GM23248 (cell line): Measurements from ENCODE around the gene SURF4. TPM values are rescaled to one million over a fixed set of nuclear protein-coding genes. Genes with fewer than 3 reads are reported as not detected.

Experiments used
- DNase-seq: peaks from one replicate; pipeline ENCODE4 v3.0.0-alpha.2; 2015
- H2AFZ ChIP-seq: fragments of 200-600 bp; sonication (generic); 2 replicates; pipeline ENCODE4 v1.6.1; 2016; ENCODE audit warnings: antibody characterized with exemption
- H3F3A ChIP-seq: fragments of 200-600 bp; sonication (generic); 2 replicates; pipeline ENCODE4 v1.6.1; 2016; ENCODE audit warnings: mild to moderate bottlenecking, antibody characterized with exemption, mixed run types; ENCODE audit not compliant: insufficient read depth
- H3K27ac ChIP-seq: fragments of 200-600 bp; sonication (generic); 2 replicates; pipeline ENCODE4 v1.5.1; 2016; ENCODE audit warnings: mild to moderate bottlenecking
- H3K27me3 ChIP-seq: fragments of 200-600 bp; sonication (generic); replicated peaks from 2 replicates; pipeline ENCODE4 v1.6.1; 2016; ENCODE audit warnings: mild to moderate bottlenecking; ENCODE audit not compliant: insufficient read depth
- H3K36me3 ChIP-seq: fragments of 200-600 bp; sonication (generic); 2 replicates; pipeline ENCODE4 v1.6.1; 2016; ENCODE audit warnings: low read depth, mild to moderate bottlenecking
- H3K4me1 ChIP-seq: fragments of 200-600 bp; sonication (generic); 2 replicates; pipeline ENCODE4 v1.6.1; 2016; ENCODE audit warnings: mild to moderate bottlenecking; ENCODE audit not compliant: insufficient read depth
- H3K4me2 ChIP-seq: fragments of 200-600 bp; sonication (generic); one replicate; pipeline ENCODE4 v1.6.1; 2016; ENCODE audit warnings: mild to moderate bottlenecking; ENCODE audit not compliant: unreplicated experiment
- H3K4me3 ChIP-seq: fragments of 200-600 bp; sonication (generic); 2 replicates; pipeline ENCODE4 v1.5.1; 2016; ENCODE audit warnings: mild to moderate bottlenecking
- H3K79me2 ChIP-seq: fragments of 200-600 bp; sonication (generic); 2 replicates; pipeline ENCODE4 v1.6.1; 2016; ENCODE audit warnings: mild to moderate bottlenecking; ENCODE audit not compliant: insufficient read depth
- H3K9ac ChIP-seq: fragments of 200-600 bp; sonication (generic); 2 replicates; pipeline ENCODE4 v1.6.1; 2016; ENCODE audit warnings: mild to moderate bottlenecking
- H3K9me2 ChIP-seq: fragments of 200-600 bp; sonication (generic); 2 replicates; pipeline ENCODE4 v1.6.1; 2016; ENCODE audit warnings: mixed run types, mild to moderate bottlenecking, moderate library complexity; ENCODE audit not compliant: insufficient read depth
- H3K9me3 ChIP-seq: fragments of 200-600 bp; sonication (generic); one replicate; pipeline ENCODE4 v1.6.1; 2017; ENCODE audit warnings: low read depth
- H4K20me1 ChIP-seq: fragments of 200-600 bp; sonication (generic); 2 replicates; pipeline ENCODE4 v1.6.0; 2016; ENCODE audit not compliant: insufficient read depth
- EZH2 ChIP-seq: fragments of 200-600 bp; sonication (generic); IDR thresholded peaks from 2 replicates; pipeline ENCODE4 v1.6.1; 2018; ENCODE audit warnings: antibody characterized with exemption, mild to moderate bottlenecking; ENCODE audit not compliant: insufficient read depth, poor library complexity, severe bottlenecking
- EZH2phosphoT487 ChIP-seq: fragments of 200-600 bp; sonication (generic); IDR thresholded peaks from 2 replicates; pipeline ENCODE4 v1.6.1; 2018; ENCODE audit warnings: antibody characterized with exemption, moderate library complexity, mild to moderate bottlenecking, low read depth; ENCODE audit not compliant: insufficient read depth
- WGBS, 2 experiments: methylation state at CpG; one replicate each; pipeline ENCODE4 v1.1.6; 2015 to 2017; ENCODE audit warnings: low lambda C conversion rate in 2 of 2, low coverage in 1 of 2; ENCODE audit errors: missing lambda C conversion rate in 2 of 2; 5-methylcytosine and 5-hydroxymethylcytosine counted together
- in situ Hi-C: fragments of 300-500 bp; cut with MboI; formaldehyde crosslinking; loops from 2 replicates; pipeline ENCODE4 v1.15.0; 2020
- polyA plus RNA-seq: library from polyadenylated mRNA; unstranded; fragments of >200 nt; fragmentation: Nextera tagmentation; extraction: Ambion mirVana; gene quantifications from 2 replicates; pipeline ENCODE4 v1.2.1, GENCODE V29; 2016
- total RNA-seq: library from RNA; depleted of rRNA; stranded (reverse); fragments of >200 nt; shearing (Covaris generic); gene quantifications from 2 replicates; pipeline ENCODE4 v1.2.3, GENCODE V29; 2014

SURF4 gene
- total and polyA plus RNA-seq, 2 experiments from 2014 or later: 406 to 638 TPM

- WGBS, 2 experiments: 62 to 63% methylated on average over 23 of the region's 23 CpGs
- Histone ChIP-seq H3K27me3 (no peaks in the 10 kb centered on the region), H4K20me1 (no peaks in the 10 kb centered on the region), H3K9me3 (no peaks in the 10 kb centered on the region), H3K9me2 (no peaks in the 10 kb centered on the region), H3K4me3 (no peak within 1 kb of the TSS), H3K4me1 (no peaks in the 10 kb centered on the region), H3K4me2 (no peak within 1 kb of the TSS), H2AFZ (no peak within 1 kb of the TSS), H3K27ac (no peak within 1 kb of the TSS), H3K9ac (no peak within 1 kb of the TSS), H3K36me3 (no peaks in the 10 kb centered on the region), H3K79me2 (peaks cover 8% of the 10 kb centered on the region), H3F3A (0 out of 2 replicates have a peak, but pooled peaks cover 8% of the 10 kb centered on the region)
- TF ChIP-seq EZH2phosphoT487: no peak
- no peak for TF ChIP-seq EZH2
- in situ Hi-C loops: no loop called here
- peak; percentile 30 for DNase-seq
These were observed 46.0 kb upstream of the SURF4 start, which contains the start of gene ADAMTS13 for GRCh38 chr9:133421615-133422542. Gene ADAMTS13 (plus strand): TSS chr9:133422367. CDS start chr9:133422444, 77 bp downstream.

DNA sequence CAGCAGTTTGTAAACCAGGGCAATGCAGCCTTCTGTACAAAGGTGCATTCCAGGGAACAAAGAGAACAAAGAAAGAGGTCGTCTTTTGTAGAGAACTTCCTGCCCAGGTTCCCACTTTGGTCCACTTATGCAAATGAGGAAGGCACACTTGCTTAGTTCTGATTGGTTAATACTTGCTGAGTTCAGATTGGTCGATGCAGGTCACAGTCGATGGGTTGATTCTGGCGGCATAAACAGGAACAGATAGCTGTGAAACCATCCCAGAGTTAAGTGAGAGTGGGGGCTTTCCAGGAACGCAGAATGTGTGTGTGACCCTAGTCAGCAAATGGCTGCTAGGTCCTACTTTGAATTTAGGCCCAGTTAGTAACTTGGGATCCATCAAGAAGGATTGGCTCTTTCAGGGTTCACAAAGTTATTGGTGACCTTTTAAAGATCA lies 44.5 kb upstream of the SURF4 start:
- Histone ChIP-seq H4K20me1 (no peaks in the 10 kb centered on the region), H3K9me2 (no peaks in the 10 kb centered on the region), H3K27me3 (no peaks in the 10 kb centered on the region), H2AFZ (no peak overlapping the region), H3F3A (0 out of 2 replicates have a peak, but pooled peaks cover 8% of the 10 kb centered on the region), H3K36me3 (peaks cover 3% of the 10 kb centered on the region; the same call in 1 of the 2 replicates), H3K4me2 (no peak overlapping the region), H3K9me3 (no peaks in the 10 kb centered on the region), H3K79me2 (peaks cover 22% of the 10 kb centered on the region), H3K27ac (no peak overlapping the region), H3K9ac (no peak overlapping the region), H3K4me1 (peaks cover 8% of the 10 kb centered on the region), H3K4me3 (no peak overlapping the region)
- DNase-seq: no peak
- WGBS, 2 experiments: 42% methylated on average over 5 of the region's 5 CpGs
- TF ChIP-seq EZH2 (no peak), EZH2phosphoT487 (no peak)
- in situ Hi-C loops: no loop called here

- peak; percentile 35 for DNase-seq
- H3K4me2 ChIP-seq: peak overlapping the region; percentile 87
- H3K9me2 ChIP-seq: no peaks in the 10 kb centered on the region
- H4K20me1 ChIP-seq: no peaks in the 10 kb centered on the region
- H3K79me2 ChIP-seq: peaks cover 36% of the 10 kb centered on the region
- peaks cover 8% of the 10 kb centered on the region for H3K4me1 ChIP-seq
- H3K9me3 ChIP-seq: no peaks in the 10 kb centered on the region
- no peak overlapping the region for H3K27ac ChIP-seq
- in situ Hi-C loops: no loop called here
- peak overlapping the region; percentile 83; the same call in 1 of the 2 replicates for H3K9ac ChIP-seq
- 0 out of 2 replicates have a peak, but pooled peaks cover 8% of the 10 kb centered on the region for H3F3A ChIP-seq
- no peak for TF ChIP-seq EZH2
- TF ChIP-seq EZH2phosphoT487: no peak
- peak overlapping the region; percentile 87; the same call in 1 of the 2 replicates for H3K4me3 ChIP-seq
- 64 to 69% methylated on average over 13 of the region's 13 CpGs for WGBS, 2 experiments
- H2AFZ ChIP-seq: no peak overlapping the region
- peaks cover 4% of the 10 kb centered on the region; the same call in 1 of the 2 replicates for H3K36me3 ChIP-seq
- H3K27me3 ChIP-seq: no peaks in the 10 kb centered on the region
These were observed 43.1 kb upstream of the SURF4 start for GRCh38 chr9:133419005-133419404.

DNA sequence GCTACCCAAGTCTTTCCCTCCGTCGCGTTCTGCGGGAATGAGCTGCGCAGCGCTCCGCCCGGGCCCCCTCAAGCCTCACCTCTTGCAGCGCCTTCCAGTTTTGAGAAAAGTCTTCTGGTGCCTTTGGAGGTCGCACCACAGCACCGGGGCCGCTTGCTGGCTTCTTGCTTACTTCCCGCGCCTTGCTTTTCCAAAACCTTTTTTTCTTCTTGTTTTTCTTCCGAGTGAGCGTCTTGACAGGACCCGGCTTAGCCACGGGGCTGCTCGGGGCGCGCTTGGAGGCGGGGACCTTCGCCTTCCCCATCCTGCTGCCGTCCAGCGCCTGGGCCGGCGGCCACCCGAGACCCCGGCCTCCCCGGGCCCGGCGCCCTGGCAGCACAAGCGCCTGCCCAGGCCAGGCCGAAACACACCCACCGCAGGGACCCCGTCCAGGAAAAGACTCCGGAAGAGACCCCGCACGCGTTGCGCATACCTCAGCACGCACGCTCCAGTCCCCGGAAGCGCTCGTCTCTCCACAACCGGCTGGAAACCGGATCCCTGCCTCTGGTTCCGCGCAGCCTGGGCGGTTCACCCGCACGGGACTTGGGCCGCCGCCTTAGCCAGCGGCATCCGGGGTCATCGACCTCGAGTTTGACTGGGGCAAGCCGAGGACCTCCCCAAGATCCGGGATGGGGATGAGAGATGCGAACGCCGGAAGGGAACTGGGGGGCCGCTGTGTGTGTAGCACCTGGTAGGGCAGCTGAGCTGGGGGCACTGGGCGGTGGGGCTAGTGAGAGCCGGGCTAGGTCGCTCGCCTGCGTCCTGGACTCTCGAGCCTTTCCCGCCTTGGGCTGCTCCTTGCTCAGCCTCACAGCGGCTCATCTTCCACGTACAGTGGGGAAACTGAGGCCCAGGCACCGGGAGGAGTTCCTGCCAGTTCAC lies 41.9 kb upstream of the SURF4 start, which contains the start of gene REXO4:
Gene REXO4, minus strand, starts transcription at position 470 of the 921 bp plus-strand sequence. Its CDS starts 166 bp downstream, at position 304.
- 0 out of 2 replicates have a peak, but pooled peaks cover 8% of the 10 kb centered on the region for H3F3A ChIP-seq
- in situ Hi-C loops: no loop called here
- H4K20me1 ChIP-seq: no peaks in the 10 kb centered on the region
- TF ChIP-seq EZH2phosphoT487: no peak
- no peak for TF ChIP-seq EZH2
- no peaks in the 10 kb centered on the region for H3K27me3 ChIP-seq
- peak within 1 kb of the TSS; percentile 87 for H3K4me2 ChIP-seq
- H3K27ac ChIP-seq: peak within 1 kb of the TSS; percentile 62
- H3K4me3 ChIP-seq: peak within 1 kb of the TSS; percentile 87
- peaks cover 4% of the 10 kb centered on the region; the same call in 1 of the 2 replicates for H3K36me3 ChIP-seq
- peak; percentile 91 for DNase-seq
- no peaks in the 10 kb centered on the region for H3K9me2 ChIP-seq
- H3K9me3 ChIP-seq: no peaks in the 10 kb centered on the region
- H3K4me1 ChIP-seq: peaks cover 8% of the 10 kb centered on the region
- H2AFZ ChIP-seq: peak within 1 kb of the TSS; percentile 87
- WGBS, 2 experiments: 1% methylated on average over 71 to 75 of the region's 75 CpGs
- H3K79me2 ChIP-seq: peaks cover 48% of the 10 kb centered on the region
- H3K9ac ChIP-seq: peak within 1 kb of the TSS; percentile 83
